ENCODE measurements around the gene MRPS18C.
A peak's percentile ranks its signal among the peaks of the same experiment; 100 is the strongest.

DNA sequence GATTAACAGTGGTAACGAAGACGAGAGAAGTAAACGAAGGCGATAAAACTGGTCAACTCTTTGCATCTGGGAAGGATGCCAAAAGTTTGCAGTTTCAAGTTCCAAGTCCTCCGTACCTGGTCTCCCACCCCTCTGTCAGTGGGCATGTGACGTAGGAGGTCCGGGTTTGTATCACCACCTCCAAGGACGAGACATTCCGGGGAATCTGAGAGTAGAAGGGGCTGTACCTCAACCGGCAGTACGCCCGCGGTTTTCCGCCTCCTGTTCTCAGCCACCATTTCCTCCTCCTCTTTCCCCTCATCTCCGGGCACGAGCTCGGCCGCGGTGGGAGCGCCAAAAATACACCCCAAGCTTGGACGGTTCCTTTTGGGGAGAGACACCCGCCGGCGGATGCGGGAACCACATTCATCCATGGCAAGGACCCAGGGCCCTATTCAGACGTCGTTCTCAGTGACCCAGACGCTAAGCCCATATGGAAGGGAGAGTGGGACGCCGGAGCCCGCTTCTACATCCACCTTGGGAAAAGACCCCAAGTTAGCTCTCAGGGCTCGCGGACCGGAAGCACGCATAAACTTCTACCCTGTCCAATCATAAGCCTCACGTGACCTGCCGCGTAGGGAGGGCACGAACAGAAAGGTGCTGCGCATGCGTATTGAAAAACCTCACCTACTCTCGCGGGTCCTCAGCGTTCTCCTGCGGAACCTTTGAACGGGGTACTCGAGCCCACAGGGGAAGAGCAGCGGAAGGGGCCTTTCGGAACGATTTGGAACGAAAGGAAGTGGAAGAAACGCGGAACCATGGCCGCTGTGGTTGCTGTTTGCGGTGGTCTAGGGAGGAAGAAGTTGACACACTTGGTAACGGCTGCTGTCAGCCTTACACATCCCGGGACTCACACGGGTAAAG lies at the start of gene MRPS18C, which contains the start of gene HELQ:
- TF ChIP-seq POLR2AphosphoS5 (IDR thresholded peaks at IDR 0.05) = peak; percentile 85 to 93 (median 89)
- TF ChIP-seq, protein P1, sequence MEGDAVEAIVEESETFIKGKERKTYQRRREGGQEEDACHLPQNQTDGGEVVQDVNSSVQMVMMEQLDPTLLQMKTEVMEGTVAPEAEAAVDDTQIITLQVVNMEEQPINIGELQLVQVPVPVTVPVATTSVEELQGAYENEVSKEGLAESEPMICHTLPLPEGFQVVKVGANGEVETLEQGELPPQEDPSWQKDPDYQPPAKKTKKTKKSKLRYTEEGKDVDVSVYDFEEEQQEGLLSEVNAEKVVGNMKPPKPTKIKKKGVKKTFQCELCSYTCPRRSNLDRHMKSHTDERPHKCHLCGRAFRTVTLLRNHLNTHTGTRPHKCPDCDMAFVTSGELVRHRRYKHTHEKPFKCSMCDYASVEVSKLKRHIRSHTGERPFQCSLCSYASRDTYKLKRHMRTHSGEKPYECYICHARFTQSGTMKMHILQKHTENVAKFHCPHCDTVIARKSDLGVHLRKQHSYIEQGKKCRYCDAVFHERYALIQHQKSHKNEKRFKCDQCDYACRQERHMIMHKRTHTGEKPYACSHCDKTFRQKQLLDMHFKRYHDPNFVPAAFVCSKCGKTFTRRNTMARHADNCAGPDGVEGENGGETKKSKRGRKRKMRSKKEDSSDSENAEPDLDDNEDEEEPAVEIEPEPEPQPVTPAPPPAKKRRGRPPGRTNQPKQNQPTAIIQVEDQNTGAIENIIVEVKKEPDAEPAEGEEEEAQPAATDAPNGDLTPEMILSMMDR (IDR thresholded peaks at IDR 0.05) = peak; percentile 15 to 33 (median 16)
